CD4-positive, alpha-beta T cell (primary cell): ENCODE results near the gene BAIAP2L2. TPM values are rescaled to one million over a fixed set of nuclear protein-coding genes. Genes with fewer than 3 reads are reported as not detected.
"Not testable (repeated sequence)": the region's sequence is repeated elsewhere in the genome, so short reads cannot be mapped to it uniquely, and the experiment has no call there.

Source experiments
- ATAC-seq: fragments of 200-7000 bp; cut with Tn5 transposase; one replicate; pipeline ENCODE4 v1.10.0; 2022; ENCODE audit warnings: mild to moderate bottlenecking; ENCODE audit not compliant: poor library complexity
- CTCF ChIA-PET: fragments of 350-600 bp; sonication (Branson Sonifier 250); formaldehyde crosslinking; loops from one replicate; lab custom pipeline; 2021; ENCODE audit warnings: antibody characterized with exemption, inconsistent platforms; lab: Charles Lee
- POLR2A ChIA-PET: fragments of 350-600 bp; sonication (Branson Sonifier 250); formaldehyde crosslinking; loops from one replicate; lab custom pipeline; 2021; ENCODE audit warnings: antibody characterized with exemption, inconsistent platforms; lab: Charles Lee
- DNase-seq, 14 experiments: peaks; one replicate each; pipeline ENCODE4 v3.0.0-alpha.2; 2013 to 2020; ENCODE audit warnings: mixed read lengths in 2 of 14
- H3K27ac ChIP-seq, 2 donors: one replicate each; pipeline versions ENCODE4 v1.5.1 to v1.7.0; 2013; ENCODE audit warnings: low read length in 2 of 2, low read depth in 1 of 2, mild to moderate bottlenecking in 1 of 2
- H3K27me3 ChIP-seq, 2 experiments: 1 replicate in 1 of 2; 2 replicates in 1 of 2; pipeline versions ENCODE4 v1.6.1 to v1.7.0; 2013; ENCODE audit warnings: low read length in 2 of 2, control low read depth in 1 of 2, mild to moderate bottlenecking in 1 of 2, moderate library complexity in 1 of 2; ENCODE audit not compliant: insufficient read depth in 2 of 2, control insufficient read depth in 1 of 2
- H3K36me3 ChIP-seq: one replicate; pipeline ENCODE4 v1.6.1; 2013; ENCODE audit warnings: low read length, control low read depth; ENCODE audit not compliant: insufficient read depth
- H3K4me1 ChIP-seq: one replicate; pipeline ENCODE4 v1.6.1; 2013; ENCODE audit warnings: low read length, control low read depth; ENCODE audit not compliant: insufficient read depth
- H3K4me3 ChIP-seq: one replicate; pipeline ENCODE4 v1.5.1; 2013; ENCODE audit warnings: mild to moderate bottlenecking, low read length, moderate library complexity
- H3K9me3 ChIP-seq, 2 experiments: 1 replicate in 1 of 2; 2 replicates in 1 of 2; pipeline versions ENCODE4 v1.6.1 to v1.7.0; 2013; ENCODE audit warnings: low read length in 2 of 2, mild to moderate bottlenecking in 2 of 2, control low read depth in 1 of 2, moderate library complexity in 1 of 2; ENCODE audit not compliant: control insufficient read depth in 1 of 2, insufficient read depth in 1 of 2
- H3K27ac Mint-ChIP-seq: one replicate; pipeline ENCODE4 v1.8.0; 2020; ENCODE audit warnings: mixed read lengths
- H3K27me3 Mint-ChIP-seq: one replicate; pipeline ENCODE4 v1.8.0; 2021; ENCODE audit warnings: mixed read lengths
- H3K36me3 Mint-ChIP-seq: one replicate; pipeline ENCODE4 v1.8.0; 2021; ENCODE audit warnings: low read depth, mixed read lengths
- H3K4me1 Mint-ChIP-seq: one replicate; pipeline ENCODE4 v1.8.0; 2021; ENCODE audit warnings: low read depth, mixed read lengths
- H3K4me3 Mint-ChIP-seq: one replicate; pipeline ENCODE4 v1.8.0; 2020; ENCODE audit warnings: mild to moderate bottlenecking, mixed read lengths
- H3K9me3 Mint-ChIP-seq: one replicate; pipeline ENCODE4 v1.8.0; 2020; ENCODE audit warnings: mixed read lengths
- CTCF ChIP-seq: fragments of 200-600 bp; IDR thresholded peaks from one replicate; pipeline ENCODE4 v1.8.0; 2022; ENCODE audit warnings: antibody characterized with exemption, mild to moderate bottlenecking
- intact Hi-C, 2 experiments: fragments of 100-400 bp; cut with DNase I in 1 of 2; cut with micrococcal nuclease in 1 of 2; formaldehyde crosslinking; loops; one replicate each; pipeline versions ENCODE4 v1.15.1 to v1.9.0; 2023 to 2025; cut with DNase I, micrococcal nuclease
- total RNA-seq, 174 experiments: library from RNA in 2 of 174; stranded (reverse) in 2 of 174; gene quantifications; one replicate each; pipeline ENCODE4 v1.2.3 and lab custom pipeline; 2021 to 2026

Gene BAIAP2L2
- total RNA-seq, 2 experiments from 2014 or later = 0.45 to 1.0 TPM

GRCh38 chr22:38118182-38118581, 7.7 kb upstream of the BAIAP2L2 start:
- Mint-ChIP-seq H3K4me1 (peaks cover 4% of the 10 kb centered on the region), H3K36me3 (peaks cover 9% of the 10 kb centered on the region), H3K9me3 (no peaks in the 10 kb centered on the region), H3K4me3 (no peak overlapping the region), H3K27me3 (no peaks in the 10 kb centered on the region), H3K27ac (no peak overlapping the region)
- no peak for TF ChIP-seq CTCF
- H3K9me3 ChIP-seq = no peaks in the 10 kb centered on the region
- peaks cover 8% of the 10 kb centered on the region for H3K4me1 ChIP-seq
- CTCF ChIA-PET = no interaction called here
- intact Hi-C loops = loop anchor here in 1 of 2 experiments (5.0 to 10.0 kb wide), 2 partner anchors 97 to 114 kb away; no protein-coding TSS in a partner anchor
- no peak overlapping the region for H3K4me3 ChIP-seq
- POLR2A ChIA-PET = no interaction called here
- no peak overlapping the region for H3K27ac ChIP-seq
- ATAC-seq (no peak), DNase-seq (no peak)
- peaks cover 15% of the 10 kb centered on the region for H3K36me3 ChIP-seq
- H3K27me3 ChIP-seq = no peaks in the 10 kb centered on the region

GRCh38 chr22:38117556-38117955, 7.1 kb upstream of the BAIAP2L2 start:
- H3K36me3 ChIP-seq = peaks cover 15% of the 10 kb centered on the region
- H3K4me3 ChIP-seq, H3K9me3 ChIP-seq, H3K27me3 ChIP-seq, H3K4me1 Mint-ChIP-seq, H3K27ac ChIP-seq, DNase-seq, H3K4me3 Mint-ChIP-seq, POLR2A ChIA-PET, CTCF ChIA-PET, H3K27me3 Mint-ChIP-seq, H3K27ac Mint-ChIP-seq, H3K4me1 ChIP-seq, ATAC-seq, H3K9me3 Mint-ChIP-seq: not testable (repeated sequence)
- intact Hi-C loops = loop anchor here in 1 of 2 experiments (5.0 to 10.0 kb wide), 2 partner anchors 97 to 115 kb away; no protein-coding TSS in a partner anchor
- H3K36me3 Mint-ChIP-seq = peaks cover 13% of the 10 kb centered on the region

- Histone ChIP-seq H3K36me3 (peaks cover 22% of the 10 kb centered on the region), H3K4me3 (no peak overlapping the region), H3K27me3 (no peaks in the 10 kb centered on the region), H3K9me3 (no peaks in the 10 kb centered on the region), H3K27ac (no peak overlapping the region), H3K4me1 (peaks cover 8% of the 10 kb centered on the region)
- ChIA-PET POLR2A (no interaction called here), CTCF (interaction anchor here (1.1 kb wide), 1 partner anchor 10 kb away, joined by 3 read pairs; no protein-coding TSS in a partner anchor)
- Mint-ChIP-seq H3K4me1 (peaks cover 4% of the 10 kb centered on the region), H3K4me3 (no peak overlapping the region), H3K27ac (no peak overlapping the region), H3K27me3 (no peaks in the 10 kb centered on the region), H3K9me3 (no peaks in the 10 kb centered on the region), H3K36me3 (peaks cover 13% of the 10 kb centered on the region)
- ATAC-seq = no peak
- TF ChIP-seq CTCF = no peak
- no peak for DNase-seq
- intact Hi-C loops = loop anchor here (2.0 to 10.0 kb wide), 3 partner anchors 99 to 237 kb away; no protein-coding TSS in a partner anchor
These were observed 5.1 kb upstream of the BAIAP2L2 start for GRCh38 chr22:38115423-38116205.
